Measurements from ENCODE around the gene EP400.

DNA sequence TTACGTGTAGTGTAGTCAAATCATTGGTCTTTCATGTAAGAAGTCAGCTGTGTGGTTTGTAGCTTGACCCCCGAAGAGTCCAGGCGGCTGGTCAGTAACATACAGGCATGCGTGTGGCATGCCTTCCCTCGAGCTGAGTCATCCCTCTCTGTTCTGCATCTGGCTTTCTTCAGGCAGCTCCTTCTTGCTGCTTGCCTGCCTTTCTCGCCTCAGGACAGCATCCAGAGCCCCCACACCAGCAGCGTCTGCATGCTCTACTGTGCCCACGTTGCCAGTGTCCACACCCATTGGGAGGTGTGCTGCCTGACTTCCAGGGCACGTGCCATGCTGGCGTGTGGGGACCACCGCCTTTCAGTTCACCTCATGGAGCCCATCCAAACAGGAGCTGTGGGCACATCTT lies 96.8 kb downstream of the EP400 start:
- TF ChIP-seq CTCF (IDR thresholded peaks at IDR 0.05) (no peak), POLR2A (IDR thresholded peaks at IDR 0.05) (no peak), EP300 (IDR thresholded peaks at IDR 0.05) (no peak), POLR2AphosphoS5 (IDR thresholded peaks at IDR 0.05) (no peak)

Measured in upper lobe of left lung (tissue), 4 donors.